T-helper 1 cell treated with Interleukin-12 subunit alpha and Interleukin-12 subunit beta and Interleukin-4 antibody, amounts not matched to agents 30 μg/mL and 1 μg/mL, for 36 hours (primary cell): ENCODE measurements around the gene TMSB4Y.

Experiments used
- H3K27ac Mint-ChIP-seq: one replicate; pipeline ENCODE4 v1.8.0; 2021; ENCODE audit warnings: mild to moderate bottlenecking, mixed read lengths
- H3K27me3 Mint-ChIP-seq: one replicate; pipeline ENCODE4 v1.8.0; 2021; ENCODE audit warnings: low read depth, mixed read lengths
- H3K36me3 Mint-ChIP-seq: one replicate; pipeline ENCODE4 v1.8.0; 2021; ENCODE audit warnings: low read depth, mixed read lengths
- H3K4me1 Mint-ChIP-seq: one replicate; pipeline ENCODE4 v1.8.0; 2021; ENCODE audit warnings: low read depth, mixed read lengths
- H3K4me3 Mint-ChIP-seq: one replicate; pipeline ENCODE4 v1.8.0; 2021; ENCODE audit warnings: mild to moderate bottlenecking, moderate library complexity, mixed read lengths
- H3K9me3 Mint-ChIP-seq: one replicate; pipeline ENCODE4 v1.8.0; 2021; ENCODE audit warnings: mixed read lengths

Gene TMSB4Y

DNA sequence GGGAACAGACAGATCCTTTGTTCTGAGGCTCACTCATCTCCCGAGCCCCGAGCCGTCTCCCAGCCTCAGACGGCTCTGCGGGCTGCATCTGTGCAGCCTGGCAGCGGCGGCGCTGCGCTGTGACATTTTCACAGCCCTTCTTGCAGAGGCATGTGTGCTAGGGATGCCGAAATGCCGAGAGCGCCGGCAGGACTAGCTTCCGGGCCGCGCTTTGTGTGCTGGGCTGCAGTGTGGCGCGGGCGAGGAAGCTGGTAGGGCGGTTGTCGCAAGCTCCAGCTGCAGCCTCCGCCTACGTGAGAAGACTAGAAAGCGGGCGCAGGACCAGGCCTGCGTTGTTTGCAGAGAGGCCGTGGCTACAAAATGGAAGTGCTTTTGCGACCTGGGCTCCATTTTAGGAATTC lies at the start of gene TMSB4Y:
Gene TMSB4Y, plus strand, starts transcription at position 332 of the 401 bp plus-strand sequence.
- H3K27me3 Mint-ChIP-seq: no peaks in the 10 kb centered on the region
- H3K36me3 Mint-ChIP-seq: no peaks in the 10 kb centered on the region
- peak within 1 kb of the TSS; percentile 93 for H3K27ac Mint-ChIP-seq
- peaks cover 8% of the 10 kb centered on the region for H3K4me1 Mint-ChIP-seq
- no peaks in the 10 kb centered on the region for H3K9me3 Mint-ChIP-seq
- H3K4me3 Mint-ChIP-seq: peak within 1 kb of the TSS; percentile 89

- H3K4me1 Mint-ChIP-seq: no peaks in the 10 kb centered on the region
- no peaks in the 10 kb centered on the region for H3K27me3 Mint-ChIP-seq
- H3K27ac Mint-ChIP-seq: no peak overlapping the region
- no peak overlapping the region for H3K4me3 Mint-ChIP-seq
- H3K36me3 Mint-ChIP-seq: no peaks in the 10 kb centered on the region
- no peaks in the 10 kb centered on the region for H3K9me3 Mint-ChIP-seq
These were observed 39.5 kb upstream of the TMSB4Y start for GRCh38 chrY:13664162-13664561.

DNA sequence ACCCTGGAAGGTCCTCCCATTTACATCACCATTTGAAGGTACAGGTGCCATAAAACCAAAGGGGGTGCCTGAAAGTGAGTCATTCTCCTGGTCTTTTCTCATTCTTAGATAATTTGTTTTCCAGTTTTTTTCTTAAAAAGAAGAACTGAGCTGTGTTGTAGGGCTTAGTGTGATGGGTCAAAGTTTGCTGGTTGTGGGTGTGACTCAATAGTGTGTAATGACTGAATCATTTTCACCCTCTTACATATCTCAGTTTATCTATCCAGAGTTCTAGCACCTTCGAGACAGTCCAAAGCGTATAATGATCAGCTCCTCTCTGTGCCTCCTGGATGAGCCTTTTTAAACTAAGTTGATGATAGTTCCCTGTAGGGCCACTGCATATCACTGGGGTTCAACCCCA lies 32.6 kb upstream of the TMSB4Y start:
- no peak overlapping the region for H3K4me3 Mint-ChIP-seq
- no peak overlapping the region for H3K27ac Mint-ChIP-seq
- no peaks in the 10 kb centered on the region for H3K27me3 Mint-ChIP-seq
- peaks cover 19% of the 10 kb centered on the region for H3K9me3 Mint-ChIP-seq
- H3K36me3 Mint-ChIP-seq: no peaks in the 10 kb centered on the region
- no peaks in the 10 kb centered on the region for H3K4me1 Mint-ChIP-seq

GRCh38 chrY:13702276-13702675 lies 1.4 kb upstream of the TMSB4Y start:
- Mint-ChIP-seq H3K36me3 (no peaks in the 10 kb centered on the region), H3K27ac (no peak overlapping the region), H3K4me3 (no peak overlapping the region), H3K4me1 (peaks cover 8% of the 10 kb centered on the region), H3K9me3 (no peaks in the 10 kb centered on the region), H3K27me3 (no peaks in the 10 kb centered on the region)

DNA sequence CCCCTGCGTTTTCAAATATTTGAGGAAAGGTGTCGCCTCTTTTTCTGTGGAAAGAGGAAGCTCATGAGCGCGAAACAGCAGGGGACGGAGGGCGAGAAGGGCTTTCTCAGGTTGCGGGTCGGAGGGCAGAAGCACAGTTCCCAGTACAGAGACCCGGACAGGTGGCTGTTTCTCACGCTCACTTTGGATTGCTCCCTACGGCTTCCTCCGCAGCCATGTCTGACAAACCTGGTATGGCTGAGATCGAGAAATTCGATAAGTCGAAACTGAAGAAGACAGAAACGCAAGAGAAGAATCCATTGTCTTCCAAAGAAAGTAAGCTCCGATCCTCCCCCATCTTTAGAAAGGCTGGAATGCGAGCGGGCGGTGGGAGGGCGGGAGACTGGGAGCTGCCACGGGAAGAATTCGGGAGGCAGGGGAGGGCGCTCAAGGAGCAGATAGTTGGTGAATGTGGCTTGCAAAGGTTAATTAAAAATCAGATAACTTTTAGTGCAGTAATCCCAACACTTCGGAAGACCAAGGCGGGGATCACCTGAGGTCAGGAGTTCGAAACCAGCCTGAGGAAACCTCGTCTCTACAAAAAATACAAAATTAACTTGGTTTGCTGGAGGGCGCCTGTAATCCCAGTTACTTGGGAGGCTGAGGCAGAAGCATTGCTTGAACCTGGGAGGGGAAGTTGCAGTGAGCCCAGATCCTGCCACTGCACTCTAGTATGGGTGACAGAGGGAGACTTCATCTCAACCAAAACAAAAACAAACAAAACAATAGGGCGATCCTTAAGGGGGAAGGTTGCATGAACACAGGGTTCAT lies 627 bp downstream of the TMSB4Y start:
- Mint-ChIP-seq H3K4me3 (peak overlapping the region; percentile 89), H3K27ac (peak overlapping the region; percentile 93), H3K9me3 (no peaks in the 10 kb centered on the region), H3K27me3 (no peaks in the 10 kb centered on the region), H3K4me1 (peaks cover 8% of the 10 kb centered on the region), H3K36me3 (no peaks in the 10 kb centered on the region)

DNA sequence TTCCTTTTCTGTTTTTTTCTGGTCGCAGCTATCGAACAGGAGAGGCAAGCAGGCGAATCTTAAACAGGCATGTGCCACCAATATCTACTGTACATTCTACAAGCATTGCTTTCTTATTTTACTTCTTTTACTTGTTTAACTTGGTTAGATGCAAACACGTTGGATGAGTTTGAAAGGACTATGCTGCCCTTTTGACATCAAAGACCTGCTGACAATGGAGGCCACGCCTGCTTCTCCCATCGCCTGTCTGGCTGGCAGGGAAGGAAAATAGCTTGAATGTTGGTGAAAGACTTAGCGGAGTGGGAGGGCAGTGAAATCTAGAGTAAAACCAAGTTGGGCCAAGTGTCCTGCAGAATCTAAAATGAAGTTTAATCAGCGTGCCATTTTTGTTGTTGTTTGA lies 1.5 kb downstream of the TMSB4Y start:
- Mint-ChIP-seq H3K27ac (peak overlapping the region; percentile 58), H3K4me3 (peak overlapping the region; percentile 89)

DNA sequence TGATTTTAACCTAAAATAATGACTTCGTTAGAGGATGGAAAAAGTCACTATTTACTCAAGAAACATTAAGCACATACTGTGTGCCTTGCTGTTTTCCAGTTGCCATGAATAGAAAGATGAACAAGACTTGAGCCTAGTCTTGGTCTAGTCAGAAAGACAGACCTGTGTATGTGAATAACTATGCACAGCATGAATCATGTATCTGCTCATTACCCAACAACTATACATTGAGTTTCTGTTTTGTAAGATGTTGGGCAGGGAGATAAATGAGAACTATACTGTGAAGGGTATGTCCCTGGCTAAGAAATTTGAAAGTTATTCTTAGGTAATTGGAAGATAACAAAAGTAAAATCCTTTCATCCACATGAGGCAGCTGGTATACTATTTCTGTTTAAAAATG lies 4.3 kb downstream of the TMSB4Y start:
- Mint-ChIP-seq H3K4me1 (peaks cover 8% of the 10 kb centered on the region), H3K4me3 (no peak overlapping the region), H3K27me3 (no peaks in the 10 kb centered on the region), H3K27ac (no peak overlapping the region), H3K36me3 (no peaks in the 10 kb centered on the region), H3K9me3 (no peaks in the 10 kb centered on the region)

More for the DNA sequence above, 1.5 kb downstream of the TMSB4Y start:
- Mint-ChIP-seq H3K36me3 (no peaks in the 10 kb centered on the region), H3K4me1 (peaks cover 8% of the 10 kb centered on the region), H3K9me3 (no peaks in the 10 kb centered on the region), H3K27me3 (no peaks in the 10 kb centered on the region)

GRCh38 chrY:13718996-13719395 lies 15.3 kb downstream of the TMSB4Y start:
- Mint-ChIP-seq H3K27me3 (no peaks in the 10 kb centered on the region), H3K27ac (no peak overlapping the region), H3K4me3 (no peak overlapping the region), H3K36me3 (peaks cover 1% of the 10 kb centered on the region), H3K9me3 (peaks cover 2% of the 10 kb centered on the region), H3K4me1 (no peaks in the 10 kb centered on the region)

- H3K9me3 Mint-ChIP-seq: peaks cover 3% of the 10 kb centered on the region
- no peak overlapping the region for H3K27ac Mint-ChIP-seq
- no peak overlapping the region for H3K4me3 Mint-ChIP-seq
- H3K4me1 Mint-ChIP-seq: no peaks in the 10 kb centered on the region
- no peaks in the 10 kb centered on the region for H3K27me3 Mint-ChIP-seq
- H3K36me3 Mint-ChIP-seq: no peaks in the 10 kb centered on the region
These were observed 25.8 kb downstream of the TMSB4Y start for GRCh38 chrY:13729517-13729916.

DNA sequence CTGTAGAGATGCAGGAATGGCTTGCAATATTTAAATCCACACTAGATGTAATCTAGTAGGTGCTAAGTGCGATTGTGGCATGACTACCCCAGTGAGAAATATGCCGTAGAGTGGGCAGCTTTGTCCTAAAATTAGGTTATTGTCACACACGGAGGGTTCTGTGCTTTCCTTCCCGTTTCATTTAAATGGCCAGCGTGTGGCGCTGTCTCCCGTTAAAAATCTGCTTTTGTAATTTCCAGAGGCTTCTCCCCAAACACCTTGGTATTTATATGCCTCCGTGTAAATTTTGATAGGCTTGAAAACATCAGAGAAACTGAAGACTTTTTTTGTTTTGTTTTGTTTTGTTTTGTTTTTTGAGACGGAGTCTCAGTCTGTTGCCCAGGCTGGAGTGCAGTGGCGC lies 34.9 kb downstream of the TMSB4Y start:
- no peaks in the 10 kb centered on the region for H3K27me3 Mint-ChIP-seq
- peaks cover 1% of the 10 kb centered on the region for H3K9me3 Mint-ChIP-seq

GRCh38 chrY:13751289-13752071 lies 47.8 kb downstream of the TMSB4Y start:
- no peaks in the 10 kb centered on the region for H3K27me3 Mint-ChIP-seq
- no peaks in the 10 kb centered on the region for H3K36me3 Mint-ChIP-seq
- peak overlapping the region; percentile 80 for H3K4me3 Mint-ChIP-seq
- H3K27ac Mint-ChIP-seq: no peak overlapping the region
- peaks cover 11% of the 10 kb centered on the region for H3K4me1 Mint-ChIP-seq
- no peaks in the 10 kb centered on the region for H3K9me3 Mint-ChIP-seq

More for the DNA sequence above, 34.9 kb downstream of the TMSB4Y start:
- Mint-ChIP-seq H3K27ac (no peak overlapping the region), H3K36me3 (no peaks in the 10 kb centered on the region), H3K4me1 (no peaks in the 10 kb centered on the region), H3K4me3 (no peak overlapping the region)

DNA sequence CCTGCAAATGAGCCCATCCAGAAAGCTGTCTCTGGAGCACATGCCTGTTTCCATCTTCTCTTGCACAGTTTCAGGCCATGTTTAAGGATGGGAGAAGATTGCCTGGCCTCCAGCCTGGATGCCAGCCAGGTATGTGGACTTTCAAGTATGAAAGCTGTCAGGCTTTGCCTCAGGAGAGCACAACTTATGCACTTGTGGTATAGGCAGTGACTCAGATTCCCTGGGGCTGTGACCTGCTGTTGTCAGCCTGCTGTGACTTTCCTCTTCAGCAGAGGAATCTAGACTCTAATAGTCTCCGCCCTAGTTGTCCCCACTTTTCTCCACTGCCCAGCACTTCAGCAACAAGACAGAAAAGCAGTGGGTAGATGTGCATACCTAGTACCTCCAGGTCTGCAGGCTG lies 51.0 kb downstream of the TMSB4Y start:
- Mint-ChIP-seq H3K36me3 (no peaks in the 10 kb centered on the region), H3K9me3 (no peaks in the 10 kb centered on the region), H3K27ac (no peak overlapping the region), H3K4me3 (no peak overlapping the region), H3K27me3 (no peaks in the 10 kb centered on the region), H3K4me1 (peaks cover 11% of the 10 kb centered on the region)
